Thyroid gland (tissue), 4 donors: ENCODE measurements around the gene PGLYRP3.

Experiments used
- CTCF ChIP-seq, 6 experiments: fragments of 200-600 bp in 3 of 6; fragments of 450-650 bp in 3 of 6; sonication (generic) in 3 of 6; IDR thresholded peaks; one replicate each; pipeline ENCODE4 v1.5.1; 2016 to 2019; ENCODE audit warnings: antibody characterized with exemption in 6 of 6, mild to moderate bottlenecking in 2 of 6, inconsistent platforms in 1 of 6, moderate library complexity in 1 of 6
- POLR2A ChIP-seq, 2 donors: fragments of 450-650 bp; IDR thresholded peaks; one replicate each; pipeline ENCODE4 v1.6.1; 2017; ENCODE audit warnings: antibody characterized with exemption in 2 of 2, mild to moderate bottlenecking in 2 of 2, moderate library complexity in 1 of 2

GRCh38 chr1:153342178-153342577 lies 29.4 kb upstream of the PGLYRP3 start:
- TF ChIP-seq CTCF (IDR thresholded peaks at IDR 0.05) = no peak
- TF ChIP-seq POLR2A (IDR thresholded peaks at IDR 0.05) = no peak
